Measurements from ENCODE around the gene CRYL1.

DNA sequence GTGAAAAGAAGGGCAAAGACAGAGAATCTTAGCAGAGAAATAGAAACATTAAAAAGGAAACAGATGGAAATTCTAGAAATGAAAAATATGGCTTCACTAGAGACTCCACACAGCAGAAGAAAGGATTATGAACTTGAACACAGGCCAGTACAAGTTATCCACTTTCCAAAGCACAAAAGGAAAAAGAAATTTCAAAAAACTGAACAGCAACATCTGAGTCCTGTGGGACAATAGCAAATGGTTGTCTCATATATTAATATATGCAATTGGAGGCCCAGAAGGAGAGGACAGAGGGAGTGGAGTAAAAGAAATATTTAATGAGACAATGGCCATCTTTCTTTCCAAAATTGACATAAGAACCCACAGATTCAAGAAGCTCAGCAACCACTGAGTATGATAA is 151.8 kb downstream of the CRYL1 start:
- TF ChIP-seq, protein P1, sequence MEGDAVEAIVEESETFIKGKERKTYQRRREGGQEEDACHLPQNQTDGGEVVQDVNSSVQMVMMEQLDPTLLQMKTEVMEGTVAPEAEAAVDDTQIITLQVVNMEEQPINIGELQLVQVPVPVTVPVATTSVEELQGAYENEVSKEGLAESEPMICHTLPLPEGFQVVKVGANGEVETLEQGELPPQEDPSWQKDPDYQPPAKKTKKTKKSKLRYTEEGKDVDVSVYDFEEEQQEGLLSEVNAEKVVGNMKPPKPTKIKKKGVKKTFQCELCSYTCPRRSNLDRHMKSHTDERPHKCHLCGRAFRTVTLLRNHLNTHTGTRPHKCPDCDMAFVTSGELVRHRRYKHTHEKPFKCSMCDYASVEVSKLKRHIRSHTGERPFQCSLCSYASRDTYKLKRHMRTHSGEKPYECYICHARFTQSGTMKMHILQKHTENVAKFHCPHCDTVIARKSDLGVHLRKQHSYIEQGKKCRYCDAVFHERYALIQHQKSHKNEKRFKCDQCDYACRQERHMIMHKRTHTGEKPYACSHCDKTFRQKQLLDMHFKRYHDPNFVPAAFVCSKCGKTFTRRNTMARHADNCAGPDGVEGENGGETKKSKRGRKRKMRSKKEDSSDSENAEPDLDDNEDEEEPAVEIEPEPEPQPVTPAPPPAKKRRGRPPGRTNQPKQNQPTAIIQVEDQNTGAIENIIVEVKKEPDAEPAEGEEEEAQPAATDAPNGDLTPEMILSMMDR (IDR thresholded peaks at IDR 0.05; ENCODE audit: poor library complexity), result no peak
- TF ChIP-seq EZH2 (IDR thresholded peaks at IDR 0.05; ENCODE audit: borderline replicate concordance), result no peak
